Activated T-cell treated with anti-CD3 and anti-CD28 coated beads, Interleukin-2, amount 50 U/mL, for 72 hours (primary cell): ENCODE data around the gene CUL5. TPM values are rescaled to one million over a fixed set of nuclear protein-coding genes. Genes with fewer than 3 reads are reported as not detected.
"Not testable (repeated sequence)": the region's sequence is repeated elsewhere in the genome, so short reads cannot be mapped to it uniquely, and the experiment has no call there.

Experiments used
- ATAC-seq, 2 donors: fragments of 150-1000 bp; cut with Tn5 transposase; replicated peaks in 1 of 2; 2 replicates each; pipeline ENCODE4 v1.10.0; 2021; ENCODE audit warnings: moderate library complexity in 2 of 2, mild to moderate bottlenecking in 1 of 2
- DNase-seq, 2 donors: peaks; one replicate each; pipeline ENCODE4 v3.0.0; 2021 to 2022; ENCODE audit warnings: mixed read lengths in 1 of 2
- H3K27ac Mint-ChIP-seq: one replicate; pipeline ENCODE4 v1.8.0; 2022; ENCODE audit warnings: mild to moderate bottlenecking, moderate library complexity, mixed read lengths
- H3K27me3 Mint-ChIP-seq: one replicate; pipeline ENCODE4 v1.8.0; 2022; ENCODE audit warnings: low read depth, mixed read lengths
- H3K36me3 Mint-ChIP-seq, 2 donors: one replicate each; pipeline ENCODE4 v1.8.0; 2022; ENCODE audit warnings: mixed read lengths in 2 of 2, mild to moderate bottlenecking in 1 of 2; ENCODE audit not compliant: insufficient read depth in 2 of 2
- H3K4me1 Mint-ChIP-seq: one replicate; pipeline ENCODE4 v1.8.0; 2022; ENCODE audit warnings: low read depth, mixed read lengths
- H3K4me3 Mint-ChIP-seq, 2 donors: one replicate each; pipeline ENCODE4 v1.8.0; 2022; ENCODE audit warnings: mild to moderate bottlenecking in 2 of 2, mixed read lengths in 2 of 2, moderate library complexity in 2 of 2
- H3K9me3 Mint-ChIP-seq, 2 donors: one replicate each; pipeline ENCODE4 v1.8.0; 2022; ENCODE audit warnings: mixed read lengths in 2 of 2
- total RNA-seq, 2 donors: library from RNA; stranded (reverse); gene quantifications; one replicate each; pipeline ENCODE4 v1.2.3, GENCODE V29; 2022

CUL5 gene
- total RNA-seq, 2 donors from 2014 or later, result 30.2 to 31.7 TPM

DNA sequence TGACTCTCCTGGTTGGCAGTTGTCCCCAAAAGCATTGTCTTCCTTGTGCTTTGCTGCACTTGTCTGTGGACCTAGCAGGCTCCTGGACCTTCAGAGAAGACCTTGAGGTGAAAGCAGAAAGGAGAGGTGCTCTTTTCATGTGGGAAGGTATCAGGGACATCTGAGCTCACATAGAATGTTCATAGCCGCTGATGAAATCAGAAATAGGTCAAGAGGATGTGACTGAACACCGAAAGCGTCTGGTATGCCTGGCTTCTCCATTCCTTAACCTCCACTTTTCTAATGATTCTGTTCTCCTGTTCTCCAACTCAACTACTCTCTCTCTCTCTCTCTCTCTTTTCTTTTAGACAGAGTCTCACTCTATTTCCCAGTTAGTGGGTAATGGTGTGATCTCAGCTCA, 6.2 kb upstream of the CUL5 start:
- Mint-ChIP-seq H3K4me3 (no peak overlapping the region), H3K27me3 (no peaks in the 10 kb centered on the region), H3K27ac (no peak overlapping the region), H3K36me3 (no peaks in the 10 kb centered on the region), H3K9me3 (no peaks in the 10 kb centered on the region), H3K4me1 (no peaks in the 10 kb centered on the region)
- ATAC-seq, result no peak
- no peak for DNase-seq

GRCh38 chr11:108003623-108004022, 5.1 kb upstream of the CUL5 start:
- DNase-seq (no peak), ATAC-seq (no peak)
- Mint-ChIP-seq H3K36me3 (no peaks in the 10 kb centered on the region), H3K27me3 (no peaks in the 10 kb centered on the region), H3K4me1 (peaks cover 4% of the 10 kb centered on the region), H3K4me3 (no peak overlapping the region), H3K9me3 (no peaks in the 10 kb centered on the region), H3K27ac (no peak overlapping the region)

- no peak overlapping the region for H3K4me3 Mint-ChIP-seq
Measured at GRCh38 chr11:108007819-108008218, 879 bp upstream of the CUL5 start.

DNA sequence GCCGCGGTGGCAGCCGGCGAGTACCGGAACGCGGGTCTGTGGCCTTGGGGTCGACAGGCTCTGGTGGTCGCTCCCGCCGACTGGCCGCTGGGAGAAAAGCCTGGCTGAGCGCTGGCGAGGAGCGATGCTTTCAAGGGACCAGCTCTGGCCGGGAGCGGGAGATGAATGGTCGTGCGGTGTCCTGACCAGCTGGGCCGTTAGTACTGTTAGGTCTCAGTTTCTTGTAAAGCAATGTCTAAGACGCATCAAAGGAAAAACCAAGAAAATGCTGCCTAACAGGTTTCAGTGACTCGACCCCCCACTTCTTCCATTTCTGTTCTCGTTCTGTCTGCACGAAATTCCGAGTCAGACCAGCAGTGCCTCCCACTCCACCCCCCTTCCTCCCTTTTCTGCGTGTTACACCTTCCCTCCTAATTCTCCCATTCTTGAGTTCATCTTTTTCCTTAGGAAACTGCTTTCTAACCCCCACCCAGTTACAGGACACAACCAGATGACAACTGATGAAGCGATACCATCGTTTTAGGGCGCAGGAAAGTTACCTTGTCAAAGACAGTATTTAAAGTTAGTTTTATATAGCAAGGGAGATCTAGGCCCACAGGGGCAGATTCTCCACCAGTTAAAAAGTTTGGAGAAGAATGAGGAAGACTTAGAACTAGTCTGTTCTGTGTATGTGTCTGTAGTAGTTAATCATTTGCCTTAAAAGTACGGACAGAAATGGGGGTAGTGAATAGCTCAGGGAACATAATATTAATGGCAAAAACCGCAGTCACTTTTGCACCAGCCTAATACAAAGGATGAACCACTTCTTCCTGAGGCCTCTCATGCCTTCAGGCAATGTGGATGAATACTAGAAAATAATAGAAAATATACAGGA, 1.0 kb downstream of the CUL5 start:
- DNase-seq, result peak; percentile 6 to 7
- ATAC-seq, result no peak
- peaks cover 11% of the 10 kb centered on the region for H3K4me1 Mint-ChIP-seq
- no peaks in the 10 kb centered on the region for H3K27me3 Mint-ChIP-seq
- H3K36me3 Mint-ChIP-seq, result peaks cover 6 to 7% of the 10 kb centered on the region in 2 donors
- H3K4me3 Mint-ChIP-seq, result peak overlapping the region; percentile 97
- H3K27ac Mint-ChIP-seq, result peak overlapping the region; percentile 100
- H3K9me3 Mint-ChIP-seq, result no peaks in the 10 kb centered on the region

More at GRCh38 chr11:108007819-108008218, 879 bp upstream of the CUL5 start:
- peaks cover 6 to 7% of the 10 kb centered on the region in 2 donors for H3K36me3 Mint-ChIP-seq
- no peak for DNase-seq
- no peaks in the 10 kb centered on the region for H3K9me3 Mint-ChIP-seq
- H3K4me1 Mint-ChIP-seq, result peaks cover 11% of the 10 kb centered on the region
- H3K27ac Mint-ChIP-seq, result no peak overlapping the region
- ATAC-seq, result no peak
- H3K27me3 Mint-ChIP-seq, result no peaks in the 10 kb centered on the region

DNA sequence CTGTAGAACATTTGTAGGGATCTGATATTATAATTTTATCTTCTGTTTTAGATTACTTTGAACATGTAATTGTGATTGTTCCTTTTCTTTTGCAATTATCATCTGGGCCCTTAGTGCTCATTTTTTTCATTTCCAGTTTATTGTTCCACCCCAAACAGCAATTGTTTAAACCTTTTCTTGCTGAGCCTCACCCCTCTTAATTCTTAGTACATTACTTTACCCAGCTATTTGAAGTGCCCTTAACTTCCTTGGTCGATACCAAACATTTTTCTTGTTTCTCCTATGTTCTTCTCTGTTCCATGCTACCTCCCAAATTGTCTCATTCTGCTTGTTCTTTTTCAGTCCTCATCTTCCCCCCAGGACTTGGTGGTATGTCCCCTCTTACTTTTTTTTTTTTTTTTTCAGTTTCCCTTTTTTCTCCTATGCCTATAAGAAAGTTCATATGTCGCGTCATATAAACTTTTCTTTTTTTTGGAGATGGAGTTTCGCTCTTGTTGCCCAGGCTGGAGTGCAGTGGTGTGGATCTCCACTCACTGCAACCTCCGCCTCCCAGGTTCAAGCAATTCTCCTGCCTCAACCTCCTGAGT, 3.5 kb downstream of the CUL5 start:
- no peak for DNase-seq
- Mint-ChIP-seq H3K4me3 (no peak overlapping the region), H3K9me3 (no peaks in the 10 kb centered on the region)

DNA sequence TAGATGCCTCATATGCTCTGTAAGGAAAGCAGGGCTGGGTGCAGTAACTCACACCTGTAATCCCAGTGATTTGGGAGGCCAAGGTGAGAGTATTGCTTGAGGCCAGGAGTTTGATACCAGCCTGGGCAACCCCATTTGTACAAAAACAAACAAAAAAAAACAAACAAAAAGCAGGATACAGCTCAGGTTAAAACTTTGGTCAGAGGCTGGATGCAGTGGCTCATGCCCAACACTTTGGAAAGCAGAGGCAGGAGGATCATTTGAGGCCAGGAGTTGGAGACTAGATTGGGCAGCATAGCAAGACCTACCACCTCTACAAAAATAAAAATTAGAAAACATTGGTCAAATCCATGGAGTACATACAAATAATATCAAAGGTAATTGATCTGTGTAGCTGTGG, 7.9 kb downstream of the CUL5 start:
- Mint-ChIP-seq H3K4me3 (no peak overlapping the region), H3K9me3 (no peaks in the 10 kb centered on the region), H3K27me3 (no peaks in the 10 kb centered on the region), H3K36me3 (peaks cover 0 to 3% of the 10 kb centered on the region in 2 donors), H3K4me1 (peaks cover 33% of the 10 kb centered on the region), H3K27ac (peak overlapping the region; percentile 18)
- ATAC-seq (no peak), DNase-seq (no peak)

More for the DNA sequence above, 3.5 kb downstream of the CUL5 start:
- no peak for ATAC-seq
- Mint-ChIP-seq H3K27me3 (no peaks in the 10 kb centered on the region), H3K27ac (no peak overlapping the region), H3K4me1 (peaks cover 32% of the 10 kb centered on the region), H3K36me3 (peaks cover 6 to 7% of the 10 kb centered on the region in 2 donors)

- Mint-ChIP-seq H3K4me1 (peaks cover 41% of the 10 kb centered on the region), H3K27ac (no peak overlapping the region), H3K4me3 (no peak overlapping the region), H3K36me3 (peaks cover 0 to 3% of the 10 kb centered on the region in 2 donors), H3K9me3 (no peaks in the 10 kb centered on the region), H3K27me3 (no peaks in the 10 kb centered on the region)
- ATAC-seq, result no peak
- DNase-seq, result no peak
Measured at GRCh38 chr11:108018708-108019107, 10.0 kb downstream of the CUL5 start.

GRCh38 chr11:108019870-108020540, 11.3 kb downstream of the CUL5 start:
- no peak overlapping the region for H3K4me3 Mint-ChIP-seq
- no peaks in the 10 kb centered on the region for H3K9me3 Mint-ChIP-seq
- H3K27ac Mint-ChIP-seq, result no peak overlapping the region
- H3K4me1 Mint-ChIP-seq, result peaks cover 45% of the 10 kb centered on the region
- H3K36me3 Mint-ChIP-seq, result peaks cover 0 to 3% of the 10 kb centered on the region in 2 donors
- DNase-seq, result no peak
- ATAC-seq, result no peak
- no peaks in the 10 kb centered on the region for H3K27me3 Mint-ChIP-seq

GRCh38 chr11:108025387-108026080, 16.8 kb downstream of the CUL5 start:
- DNase-seq, result peak; percentile 13 to 14
- H3K4me1 Mint-ChIP-seq, result peaks cover 35% of the 10 kb centered on the region
- peaks cover 0 to 9% of the 10 kb centered on the region in 2 donors for H3K36me3 Mint-ChIP-seq
- peak overlapping the region; percentile 47 for H3K27ac Mint-ChIP-seq
- peak; percentile 69 to 77 for ATAC-seq
- no peaks in the 10 kb centered on the region for H3K9me3 Mint-ChIP-seq
- H3K4me3 Mint-ChIP-seq, result peak overlapping the region in 1 of 2 donors; percentile 7
- H3K27me3 Mint-ChIP-seq, result no peaks in the 10 kb centered on the region

- Mint-ChIP-seq H3K36me3 (peaks cover 5 to 9% of the 10 kb centered on the region in 2 donors), H3K27me3 (no peaks in the 10 kb centered on the region), H3K4me3 (no peak overlapping the region), H3K9me3 (peaks cover 2 to 4% of the 10 kb centered on the region in 2 donors), H3K27ac (no peak overlapping the region), H3K4me1 (peaks cover 32% of the 10 kb centered on the region)
- ATAC-seq (no peak), DNase-seq (no peak)
Measured at GRCh38 chr11:108027057-108027456, 18.4 kb downstream of the CUL5 start.

GRCh38 chr11:108028822-108029441, 20.2 kb downstream of the CUL5 start:
- DNase-seq, H3K27ac Mint-ChIP-seq, H3K9me3 Mint-ChIP-seq, H3K27me3 Mint-ChIP-seq, H3K4me3 Mint-ChIP-seq, ATAC-seq: not testable (repeated sequence)
- Mint-ChIP-seq H3K36me3 (peaks cover 5 to 11% of the 10 kb centered on the region in 2 donors), H3K4me1 (peaks cover 40% of the 10 kb centered on the region)

DNA sequence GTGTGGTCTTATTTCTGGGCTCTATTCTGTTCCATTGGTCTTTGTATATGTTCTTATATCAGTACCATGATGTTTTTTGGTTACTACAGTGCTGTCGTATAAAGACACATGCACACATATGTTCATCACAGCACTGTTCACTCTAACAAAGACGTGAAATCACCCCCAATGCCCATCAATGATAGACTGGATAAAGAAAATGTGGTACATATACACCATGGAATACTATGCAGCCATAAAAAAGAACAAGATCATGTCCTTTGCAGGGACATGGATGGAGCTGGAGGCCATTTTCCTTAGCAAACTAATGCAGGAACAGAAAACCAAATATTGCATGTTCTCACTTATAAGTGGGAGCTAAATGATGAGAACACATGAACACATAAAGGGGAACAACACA, 22.9 kb downstream of the CUL5 start:
- DNase-seq, H3K27ac Mint-ChIP-seq, H3K9me3 Mint-ChIP-seq, H3K27me3 Mint-ChIP-seq, H3K4me3 Mint-ChIP-seq, ATAC-seq: not testable (repeated sequence)
- peaks cover 5 to 13% of the 10 kb centered on the region in 2 donors for H3K36me3 Mint-ChIP-seq
- H3K4me1 Mint-ChIP-seq, result peaks cover 19% of the 10 kb centered on the region
